Stimulated activated CD4-positive, alpha-beta T cell treated with anti-CD3 and anti-CD28 coated beads, Interleukin-15, amount 100 ng/mL, for 48 hours (primary cell): ENCODE measurements around the gene ABCA5.

Source experiments
- DNase-seq, 2 donors: peaks; one replicate each; pipeline ENCODE4 v3.0.0-alpha.2; 2020; ENCODE audit warnings: low read depth in 2 of 2

Gene ABCA5, protein sequence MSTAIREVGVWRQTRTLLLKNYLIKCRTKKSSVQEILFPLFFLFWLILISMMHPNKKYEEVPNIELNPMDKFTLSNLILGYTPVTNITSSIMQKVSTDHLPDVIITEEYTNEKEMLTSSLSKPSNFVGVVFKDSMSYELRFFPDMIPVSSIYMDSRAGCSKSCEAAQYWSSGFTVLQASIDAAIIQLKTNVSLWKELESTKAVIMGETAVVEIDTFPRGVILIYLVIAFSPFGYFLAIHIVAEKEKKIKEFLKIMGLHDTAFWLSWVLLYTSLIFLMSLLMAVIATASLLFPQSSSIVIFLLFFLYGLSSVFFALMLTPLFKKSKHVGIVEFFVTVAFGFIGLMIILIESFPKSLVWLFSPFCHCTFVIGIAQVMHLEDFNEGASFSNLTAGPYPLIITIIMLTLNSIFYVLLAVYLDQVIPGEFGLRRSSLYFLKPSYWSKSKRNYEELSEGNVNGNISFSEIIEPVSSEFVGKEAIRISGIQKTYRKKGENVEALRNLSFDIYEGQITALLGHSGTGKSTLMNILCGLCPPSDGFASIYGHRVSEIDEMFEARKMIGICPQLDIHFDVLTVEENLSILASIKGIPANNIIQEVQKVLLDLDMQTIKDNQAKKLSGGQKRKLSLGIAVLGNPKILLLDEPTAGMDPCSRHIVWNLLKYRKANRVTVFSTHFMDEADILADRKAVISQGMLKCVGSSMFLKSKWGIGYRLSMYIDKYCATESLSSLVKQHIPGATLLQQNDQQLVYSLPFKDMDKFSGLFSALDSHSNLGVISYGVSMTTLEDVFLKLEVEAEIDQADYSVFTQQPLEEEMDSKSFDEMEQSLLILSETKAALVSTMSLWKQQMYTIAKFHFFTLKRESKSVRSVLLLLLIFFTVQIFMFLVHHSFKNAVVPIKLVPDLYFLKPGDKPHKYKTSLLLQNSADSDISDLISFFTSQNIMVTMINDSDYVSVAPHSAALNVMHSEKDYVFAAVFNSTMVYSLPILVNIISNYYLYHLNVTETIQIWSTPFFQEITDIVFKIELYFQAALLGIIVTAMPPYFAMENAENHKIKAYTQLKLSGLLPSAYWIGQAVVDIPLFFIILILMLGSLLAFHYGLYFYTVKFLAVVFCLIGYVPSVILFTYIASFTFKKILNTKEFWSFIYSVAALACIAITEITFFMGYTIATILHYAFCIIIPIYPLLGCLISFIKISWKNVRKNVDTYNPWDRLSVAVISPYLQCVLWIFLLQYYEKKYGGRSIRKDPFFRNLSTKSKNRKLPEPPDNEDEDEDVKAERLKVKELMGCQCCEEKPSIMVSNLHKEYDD (N-terminal part only)

DNA sequence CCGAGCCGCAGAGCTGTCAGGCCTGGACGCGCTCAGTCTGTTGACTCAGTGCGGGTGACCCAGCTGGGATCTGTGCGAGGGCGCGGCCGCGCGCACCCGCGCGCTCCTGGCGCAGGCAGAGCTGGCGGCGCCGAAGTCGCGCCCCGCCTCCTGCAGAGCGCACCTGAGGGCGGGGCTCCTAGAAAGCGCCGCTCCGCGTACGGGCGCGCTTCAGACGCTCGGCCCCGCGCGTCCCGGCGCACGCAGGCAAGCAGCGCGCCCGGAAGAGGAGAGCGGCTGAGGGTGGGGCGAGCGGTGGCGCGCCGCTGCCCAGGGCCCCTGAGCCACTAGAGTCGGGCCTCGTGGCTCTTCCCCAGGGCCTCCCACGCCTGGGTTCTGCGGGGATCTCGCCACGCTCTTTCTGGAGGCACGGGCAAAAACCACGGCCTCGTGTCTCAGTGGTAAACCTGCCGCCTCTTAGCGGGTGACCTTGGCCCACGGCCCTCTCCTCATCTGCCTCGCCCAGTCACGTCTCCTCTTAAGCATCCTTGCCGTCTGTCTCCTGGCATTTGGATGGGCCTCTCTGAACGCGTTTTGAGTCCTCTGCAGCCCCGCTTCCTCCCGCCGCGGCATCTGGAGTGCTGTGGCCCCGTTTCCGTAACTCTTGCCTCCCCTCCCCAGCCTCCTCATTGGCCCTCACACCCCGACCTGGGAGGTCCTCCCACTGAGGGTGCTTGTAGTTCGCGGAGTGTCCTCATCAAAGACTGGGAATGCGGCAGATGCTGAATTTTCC, at the start of gene ABCA5:
Gene ABCA5 (minus strand): TSS at position 74 of the 772 bp plus-strand sequence. CDS start 12,718 bp downstream, outside the sequence.
- peak; percentile 77 to 86 for DNase-seq

DNA sequence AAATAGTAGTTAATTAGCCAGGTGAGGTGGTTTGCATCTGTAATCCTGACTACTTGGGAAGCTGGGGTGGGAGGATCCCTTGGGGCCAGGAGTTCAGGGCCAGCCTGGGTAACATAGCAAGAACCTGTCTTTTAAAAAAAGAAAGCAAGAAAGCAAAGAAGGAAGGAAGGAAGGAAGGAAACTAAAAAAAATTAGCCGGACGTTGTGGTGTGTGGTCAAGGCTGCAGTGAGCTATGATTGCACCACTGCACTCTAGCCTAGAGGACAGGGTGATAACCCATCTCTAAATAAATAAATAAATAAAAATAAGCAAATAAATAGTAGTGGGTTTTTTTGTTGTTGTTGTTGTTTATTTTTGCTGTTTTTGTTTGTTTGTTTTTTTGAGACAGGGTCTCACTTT, 48.3 kb upstream of the ABCA5 start:
- no peak for DNase-seq

DNA sequence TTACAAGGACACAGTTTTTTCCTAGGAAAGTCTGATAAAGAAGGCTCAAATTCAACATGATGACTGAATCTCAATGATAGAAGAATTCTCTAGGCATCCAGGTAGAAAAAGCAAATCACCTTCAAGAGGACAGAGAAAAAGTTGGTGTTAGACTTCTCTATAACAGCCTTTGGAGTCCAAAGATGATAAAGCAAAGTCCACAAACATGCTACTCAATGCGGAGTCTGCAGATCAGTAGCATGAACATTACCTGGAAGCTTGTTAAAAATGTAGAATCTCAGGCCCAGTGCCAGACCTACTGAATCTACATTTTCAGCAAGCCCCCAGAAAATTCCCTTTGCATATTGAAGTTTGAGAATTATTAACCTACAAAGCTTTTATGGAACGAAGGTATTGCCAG, 46.1 kb upstream of the ABCA5 start:
- no peak for DNase-seq

DNA sequence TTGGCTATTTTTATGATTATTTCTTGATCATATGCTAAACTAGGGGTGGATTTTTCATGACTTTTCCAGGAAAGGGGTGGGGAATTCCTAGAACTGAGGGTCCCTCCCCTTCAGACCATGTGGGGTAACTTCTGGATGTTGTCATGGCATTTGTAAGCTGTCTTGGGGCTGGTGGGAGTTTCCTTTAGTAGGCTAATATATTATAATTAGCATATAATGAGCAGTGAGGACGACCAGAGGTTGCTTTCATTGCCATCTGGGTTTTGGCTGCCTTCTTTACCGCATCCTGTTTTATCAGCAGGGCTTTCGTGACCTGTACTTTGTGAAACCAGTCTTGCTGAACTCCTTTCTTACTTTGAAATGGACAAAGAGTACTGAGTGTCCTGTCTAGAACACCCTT, 40.4 kb upstream of the ABCA5 start:
- DNase-seq: no peak

DNA sequence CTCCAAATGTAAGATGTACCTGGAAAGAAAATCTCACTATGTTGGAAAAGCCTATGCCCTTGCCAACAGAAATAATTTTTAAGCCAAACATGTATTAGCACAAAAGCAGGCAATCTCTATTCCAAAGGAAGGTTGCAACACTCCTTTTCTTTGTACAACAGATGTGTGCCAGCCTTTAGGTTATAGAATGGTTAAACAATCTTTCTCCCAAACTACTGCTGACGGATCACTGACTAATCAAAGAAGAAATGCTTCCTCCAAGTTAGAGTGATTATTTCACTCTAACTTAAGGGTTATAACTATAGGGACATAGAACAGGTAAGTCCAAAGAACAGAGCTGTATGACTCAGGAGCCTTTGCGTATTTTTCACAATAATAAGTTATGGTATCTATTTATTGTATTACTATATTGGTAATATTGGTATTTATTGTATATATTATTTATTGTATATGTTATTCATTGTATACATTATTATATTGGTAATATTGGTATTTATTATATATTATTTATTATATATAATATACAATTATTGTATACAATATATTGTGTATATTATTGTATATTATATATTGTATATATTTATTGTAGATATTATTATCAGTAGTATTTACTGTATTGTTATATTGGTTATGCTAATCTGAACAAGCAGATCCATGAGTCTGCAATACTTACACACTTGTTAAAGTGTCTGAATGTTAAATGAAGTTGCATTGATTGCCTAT, 36.7 kb upstream of the ABCA5 start:
- no peak for DNase-seq

DNA sequence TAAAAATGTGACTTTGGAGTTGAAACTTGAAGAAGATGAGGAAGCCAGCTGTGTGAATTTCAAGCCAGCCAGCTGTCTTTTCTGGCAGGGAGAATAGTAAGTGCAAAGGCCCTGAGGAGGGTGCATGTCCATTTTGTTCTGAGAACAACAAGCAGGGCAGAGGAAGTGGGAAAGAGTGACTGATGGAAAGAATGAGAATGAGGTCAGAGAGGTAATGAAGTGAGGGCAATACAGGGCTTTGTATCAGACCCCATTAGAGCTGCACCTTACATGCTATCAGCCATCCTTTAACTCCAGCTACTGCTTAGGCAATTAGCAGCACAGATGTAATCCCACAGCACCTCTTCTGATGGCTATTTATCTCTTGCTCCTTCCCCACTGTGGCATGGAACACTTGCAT, 34.2 kb upstream of the ABCA5 start:
- DNase-seq: no peak

DNA sequence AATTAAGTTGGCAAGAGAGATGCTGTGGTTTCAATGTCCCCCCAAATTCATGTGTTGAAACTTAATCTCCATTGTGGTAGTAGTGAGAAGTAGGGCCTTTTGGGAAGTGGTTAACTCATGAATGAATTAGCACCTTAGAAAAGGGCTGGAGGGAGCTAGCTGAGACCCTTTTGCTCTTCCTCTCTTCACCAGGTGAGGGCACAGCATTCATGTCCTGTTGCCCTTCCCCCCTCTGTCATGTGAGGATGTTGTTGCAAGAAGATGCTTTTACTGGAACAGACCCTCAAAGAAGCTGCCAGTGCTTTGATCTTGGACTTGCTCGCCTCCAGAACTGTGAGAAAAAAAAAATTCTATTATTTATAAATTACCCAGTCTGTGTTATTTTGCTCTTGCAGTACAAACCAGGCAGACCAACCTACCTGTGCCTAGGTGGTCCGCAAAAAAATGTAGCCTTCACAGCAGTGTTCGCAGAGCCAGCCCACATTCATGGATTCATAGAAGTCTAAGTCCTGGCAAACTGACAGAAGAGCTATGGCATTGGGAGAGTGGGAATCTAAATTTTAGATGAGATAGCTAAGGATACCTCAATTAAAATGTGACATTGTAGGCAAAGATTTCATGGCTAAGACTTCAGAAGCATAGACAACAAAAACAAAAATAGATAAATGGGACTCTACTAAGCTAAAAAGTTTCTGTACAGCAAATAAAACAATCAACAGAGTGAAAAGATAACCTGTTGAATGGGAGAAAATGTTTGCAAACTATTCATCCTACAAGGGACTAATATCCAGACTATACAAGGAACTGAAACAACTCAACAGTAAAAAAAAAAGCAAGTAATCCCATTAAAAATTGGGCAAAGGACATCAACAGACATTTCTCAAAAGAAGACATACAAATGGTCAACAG, 32.0 kb upstream of the ABCA5 start:
- DNase-seq: no peak

DNA sequence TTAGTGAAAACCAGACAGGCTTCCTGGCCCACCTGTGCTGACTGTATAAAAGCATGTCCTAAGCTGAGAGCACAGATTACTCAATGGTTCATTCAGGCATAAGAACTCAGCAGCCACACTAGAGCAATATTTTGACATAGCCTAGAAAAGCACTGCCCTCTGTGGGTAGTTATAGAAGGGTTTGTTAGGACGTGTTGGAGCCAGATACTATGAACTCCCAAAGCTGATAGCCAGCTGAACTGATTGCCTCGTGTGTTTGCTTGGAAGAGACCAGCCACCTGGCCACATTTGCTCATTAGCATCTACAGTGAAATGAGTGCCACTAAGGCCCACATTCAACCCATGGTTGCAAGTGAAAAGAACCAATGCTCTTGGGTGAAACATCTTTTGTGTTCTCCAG, 30.8 kb upstream of the ABCA5 start:
- DNase-seq: no peak

DNA sequence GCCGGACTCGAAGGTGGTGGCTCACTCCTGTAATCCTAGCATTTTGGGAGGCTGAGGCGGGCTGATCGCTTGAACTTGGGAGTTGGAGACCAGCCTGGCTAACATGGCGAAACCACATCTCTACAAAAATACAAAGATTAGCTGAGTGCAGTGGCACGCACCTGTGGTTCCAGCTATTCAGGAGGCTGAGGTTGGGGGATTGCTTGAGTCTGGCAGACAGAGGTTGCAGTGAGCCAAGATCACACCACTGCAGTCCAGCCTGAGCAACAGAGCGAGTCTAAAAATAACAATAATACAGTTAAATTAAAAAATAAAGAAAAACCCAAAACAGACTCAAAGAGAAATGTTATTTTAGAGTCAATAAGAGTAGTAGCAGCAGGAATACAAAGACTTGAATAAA, 29.7 kb upstream of the ABCA5 start:
- no peak for DNase-seq

DNA sequence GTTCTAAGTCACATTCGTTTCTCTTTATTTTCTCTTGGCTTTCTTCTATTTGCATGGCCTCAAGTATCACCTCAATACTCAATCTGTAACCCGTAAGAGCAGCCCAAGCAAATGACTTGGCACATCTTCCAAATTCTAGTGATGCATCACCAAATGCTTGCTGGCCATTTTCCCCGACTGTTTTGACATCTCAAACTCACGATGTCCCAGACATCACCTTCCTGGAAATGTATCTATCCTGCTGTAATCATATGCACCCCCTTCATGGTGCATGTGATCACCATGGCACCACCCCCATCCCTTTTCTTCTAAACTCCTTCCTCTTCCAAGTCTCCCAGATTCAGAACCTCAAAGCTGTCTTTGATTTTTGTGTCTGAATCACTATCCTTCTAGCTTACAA, 24.0 kb upstream of the ABCA5 start:
- DNase-seq: no peak

DNA sequence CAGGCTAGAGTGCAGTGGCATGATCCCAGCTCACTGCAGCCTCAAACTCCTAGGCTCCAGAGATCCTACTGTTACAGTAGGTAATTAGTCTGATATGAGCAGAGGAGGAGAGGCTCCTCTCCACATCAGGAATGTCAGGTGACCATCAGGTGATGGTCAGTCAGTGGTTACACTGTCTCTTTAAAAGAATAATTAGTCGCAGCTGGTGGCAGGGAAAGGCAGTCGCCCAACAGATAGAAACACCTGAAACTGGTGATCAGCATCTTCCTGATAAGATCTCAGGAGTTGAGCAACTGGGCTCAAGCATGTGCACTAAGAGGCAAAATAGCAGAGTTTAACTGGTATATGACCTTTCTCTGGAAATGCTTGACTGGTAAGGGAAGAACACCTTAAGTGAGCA, 21.5 kb upstream of the ABCA5 start:
- DNase-seq: no peak

DNA sequence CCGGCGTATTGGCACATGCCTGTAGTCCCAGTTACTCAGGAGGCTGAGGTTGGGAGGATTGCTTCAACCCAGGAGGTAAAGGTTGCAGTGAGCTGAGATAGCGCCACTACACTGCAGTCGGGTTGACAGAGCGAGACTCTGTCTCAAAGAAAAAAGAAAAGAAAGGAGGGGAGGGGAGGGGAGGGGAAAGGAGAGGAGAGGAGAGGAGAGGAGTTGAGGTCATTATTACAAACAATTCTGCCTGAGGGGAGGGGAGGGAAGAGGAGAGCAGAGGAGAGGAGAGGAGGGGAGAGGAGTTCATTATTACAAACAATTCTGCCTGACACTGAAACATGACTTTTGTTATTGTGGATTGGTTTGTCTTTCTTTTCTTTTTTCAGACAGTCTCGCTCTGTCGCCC, 19.8 kb upstream of the ABCA5 start:
- no peak for DNase-seq

DNA sequence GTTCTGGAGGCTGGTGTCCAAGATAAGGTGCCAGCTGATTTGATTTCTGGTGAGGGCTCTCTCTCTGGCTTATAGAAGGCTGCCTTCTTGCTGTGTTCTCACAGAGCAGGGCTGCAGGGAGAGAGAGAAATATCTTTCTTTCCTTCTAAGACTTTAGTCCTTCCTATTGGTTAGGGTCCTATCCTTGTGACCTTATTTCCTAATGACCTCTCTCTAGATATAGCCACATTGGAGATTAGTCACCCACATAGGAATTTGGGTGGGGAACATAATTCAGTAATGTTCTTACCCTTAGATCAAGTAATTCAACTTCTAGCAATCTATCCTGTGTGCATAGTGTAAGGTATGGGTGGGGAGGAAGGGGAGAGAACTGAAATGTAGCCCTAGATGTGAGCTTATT, 18.0 kb upstream of the ABCA5 start:
- no peak for DNase-seq

DNA sequence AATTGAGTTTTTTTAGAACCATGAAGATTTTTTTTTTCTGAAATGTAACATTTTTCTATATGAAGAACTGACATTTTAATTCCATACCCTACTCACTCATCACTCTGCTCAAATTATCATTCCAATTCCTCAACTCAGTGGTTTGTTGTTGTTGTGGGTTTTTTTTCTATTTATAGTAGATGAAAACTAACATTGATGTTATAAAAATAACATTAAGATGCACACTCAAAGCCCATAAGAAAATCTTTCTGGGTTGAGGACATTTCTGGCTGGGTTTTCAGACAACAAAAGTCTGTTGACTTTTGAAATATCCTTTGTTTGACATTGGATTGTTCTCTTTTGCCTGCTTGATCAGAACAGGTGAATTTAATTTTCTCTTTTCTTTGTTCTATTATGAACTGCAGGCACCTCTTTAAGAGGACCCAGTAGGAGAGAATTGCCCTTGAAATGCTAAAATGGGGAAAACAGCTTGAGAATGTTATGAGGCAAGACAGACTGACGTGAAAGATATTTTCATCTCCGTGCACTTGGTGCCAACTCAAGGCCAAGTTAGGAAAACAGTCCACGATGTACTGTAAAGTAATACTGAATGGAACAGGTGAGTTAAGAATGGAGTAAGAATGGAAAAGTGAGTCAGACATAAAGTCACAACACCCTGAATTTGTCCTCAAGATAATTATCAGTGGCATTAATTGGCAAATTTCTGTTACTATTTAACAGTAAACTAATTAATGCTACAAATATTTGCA, 16.1 kb upstream of the ABCA5 start:
- DNase-seq: no peak

DNA sequence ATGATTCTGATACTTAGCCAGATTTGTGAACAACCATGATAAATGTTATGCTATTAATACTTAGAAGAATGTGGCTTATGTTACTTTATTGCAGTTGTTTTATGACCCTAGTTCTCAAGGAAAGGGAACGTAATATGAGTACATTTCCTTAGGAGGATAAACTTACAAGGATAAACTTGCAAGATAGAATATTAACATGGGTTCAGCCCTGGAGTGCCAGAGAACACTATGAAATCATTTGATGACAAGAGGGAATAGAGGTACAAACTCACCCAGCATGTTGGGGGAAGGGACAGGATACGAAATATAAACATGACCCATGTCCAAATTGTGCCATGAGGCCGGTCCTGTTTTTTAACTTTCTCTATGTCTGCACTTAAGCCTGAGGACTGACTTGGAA, 13.0 kb upstream of the ABCA5 start:
- DNase-seq: no peak

DNA sequence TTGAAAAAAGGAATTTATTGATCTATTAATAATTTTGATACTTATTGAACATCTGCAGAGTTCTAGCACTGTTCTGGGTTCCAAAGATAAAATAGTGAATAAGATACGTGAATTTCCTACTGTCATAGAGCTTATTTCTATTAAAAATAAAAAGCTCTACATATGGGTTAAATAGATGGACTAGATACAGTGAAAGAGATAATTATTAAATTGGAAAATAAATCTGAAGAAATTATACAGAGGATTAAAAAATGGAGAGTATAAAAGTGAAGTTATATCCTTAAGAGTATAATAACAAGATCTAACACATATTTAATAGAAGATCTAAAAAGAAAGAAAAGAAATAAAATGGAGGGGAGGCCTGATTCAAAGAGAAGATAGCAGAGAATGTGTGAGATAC, 10.1 kb upstream of the ABCA5 start:
- DNase-seq: no peak

DNA sequence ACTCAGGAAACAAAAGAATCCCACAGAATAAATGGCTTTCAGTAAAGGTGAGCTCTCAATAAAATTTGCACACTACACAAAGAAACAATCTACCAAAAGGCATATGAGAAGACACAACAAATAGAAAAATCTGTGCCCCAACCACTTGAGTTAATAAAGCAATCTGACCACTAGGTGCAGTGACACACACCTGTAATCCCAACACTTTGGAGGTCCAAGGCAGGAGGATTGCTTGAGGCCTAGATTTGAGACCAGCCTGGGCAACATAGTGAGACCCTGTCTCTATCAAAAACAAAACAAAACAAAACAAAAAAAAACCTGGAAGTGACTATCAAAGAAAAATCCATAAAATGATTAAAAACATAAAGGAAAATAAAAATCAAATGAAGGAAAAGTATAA, 9.6 kb upstream of the ABCA5 start:
- DNase-seq: no peak

DNA sequence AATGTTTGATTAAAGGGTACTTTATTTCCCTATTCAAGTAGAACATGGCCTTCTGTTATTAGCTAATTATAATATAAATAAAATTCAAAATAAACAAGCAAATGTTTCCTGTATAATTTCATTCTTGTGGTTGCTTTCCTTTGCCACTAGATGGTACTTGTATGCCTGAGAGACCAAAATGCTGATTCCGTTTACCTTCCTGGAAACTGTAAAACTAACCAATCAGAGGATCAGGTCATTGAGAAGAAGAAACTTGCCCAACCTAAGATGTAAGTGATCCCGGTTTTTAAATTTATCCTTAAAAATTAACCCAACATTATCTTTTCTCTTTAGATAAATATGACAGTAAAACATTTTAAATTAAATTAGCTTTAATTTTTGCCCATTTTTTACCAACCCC, 8.1 kb upstream of the ABCA5 start:
- no peak for DNase-seq

DNA sequence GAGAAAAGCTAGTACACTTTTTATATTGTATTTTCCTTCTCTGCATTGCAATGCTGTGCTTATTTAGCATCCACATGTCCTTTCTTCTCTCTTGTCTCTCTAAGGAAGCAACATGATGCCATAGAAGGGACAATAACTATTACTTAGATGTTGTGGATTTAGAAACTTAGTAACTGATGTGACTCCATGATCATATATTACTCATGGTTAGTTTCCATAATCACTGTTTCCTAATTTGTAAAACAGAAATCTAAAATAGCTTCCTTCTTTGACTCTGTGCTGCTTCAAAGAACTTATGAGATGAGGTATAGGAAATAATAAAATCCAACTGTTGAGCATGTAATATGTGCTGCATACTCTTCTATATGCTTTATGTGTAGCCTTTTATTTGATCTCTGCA, 6.6 kb upstream of the ABCA5 start:
- DNase-seq: no peak
